ENCODE data around the gene MFN1.

The MFN1 gene

GRCh38 chr3:179375091-179375999 is 27.8 kb downstream of the MFN1 start:
- DNase-seq (ENCODE audit: low spot score), result no peak
- TF ChIP-seq CTCF (IDR thresholded peaks at IDR 0.05; ENCODE audit: extremely low read depth, insufficient read depth, missing control alignments), result no peak
- in situ Hi-C loops (cut with MboI; ENCODE audit: low pct_unique_long_range_greater_than_20kb, low sequenced_read_pairs, unreplicated experiment), result no loop called here

- in situ Hi-C loops (cut with MboI; ENCODE audit: low pct_unique_long_range_greater_than_20kb, low sequenced_read_pairs, unreplicated experiment), result no loop called here
- TF ChIP-seq CTCF (IDR thresholded peaks at IDR 0.05; ENCODE audit: extremely low read depth, insufficient read depth, missing control alignments), result no peak
- no peak for DNase-seq (ENCODE audit: low spot score)
These were observed 29.0 kb downstream of the MFN1 start for GRCh38 chr3:179376474-179376873.

- DNase-seq (ENCODE audit: low spot score), result no peak
- no peak for TF ChIP-seq CTCF (IDR thresholded peaks at IDR 0.05; ENCODE audit: extremely low read depth, insufficient read depth, missing control alignments)
- in situ Hi-C loops (cut with MboI; ENCODE audit: low pct_unique_long_range_greater_than_20kb, low sequenced_read_pairs, unreplicated experiment), result no loop called here
These were observed 44.4 kb downstream of the MFN1 start for GRCh38 chr3:179391906-179392305.

- no peak for DNase-seq (ENCODE audit: low spot score)
- in situ Hi-C loops (cut with MboI; ENCODE audit: low pct_unique_long_range_greater_than_20kb, low sequenced_read_pairs, unreplicated experiment), result no loop called here
- no peak for TF ChIP-seq CTCF (IDR thresholded peaks at IDR 0.05; ENCODE audit: extremely low read depth, insufficient read depth, missing control alignments)
These were observed 51.2 kb downstream of the MFN1 start for GRCh38 chr3:179398574-179399231.

GRCh38 chr3:179401561-179401960 is 54.1 kb downstream of the MFN1 start:
- in situ Hi-C loops (cut with MboI; ENCODE audit: low pct_unique_long_range_greater_than_20kb, low sequenced_read_pairs, unreplicated experiment), result no loop called here
- DNase-seq (ENCODE audit: low spot score), result no peak
- TF ChIP-seq CTCF (IDR thresholded peaks at IDR 0.05; ENCODE audit: extremely low read depth, insufficient read depth, missing control alignments), result no peak

- in situ Hi-C loops (cut with MboI; ENCODE audit: low pct_unique_long_range_greater_than_20kb, low sequenced_read_pairs, unreplicated experiment), result no loop called here
- TF ChIP-seq CTCF (IDR thresholded peaks at IDR 0.05; ENCODE audit: extremely low read depth, insufficient read depth, missing control alignments), result no peak
- DNase-seq (ENCODE audit: low spot score), result no peak
These were observed 55.5 kb downstream of the MFN1 start for GRCh38 chr3:179402963-179403362.

All from GM13977 (cell line).